Kasumi-1 (cell line): Measurements from ENCODE around the gene NUDT13.
A peak's percentile ranks its signal among the peaks of the same experiment; 100 is the strongest.
"Not testable (repeated sequence)": the region's sequence is repeated elsewhere in the genome, so short reads cannot be mapped to it uniquely, and the experiment has no call there.

Experiments used
- DNase-seq, 2 experiments: peaks; one replicate each; lab custom pipeline; 2025; lab: John Stamatoyannopoulos, UW

Gene NUDT13

DNA sequence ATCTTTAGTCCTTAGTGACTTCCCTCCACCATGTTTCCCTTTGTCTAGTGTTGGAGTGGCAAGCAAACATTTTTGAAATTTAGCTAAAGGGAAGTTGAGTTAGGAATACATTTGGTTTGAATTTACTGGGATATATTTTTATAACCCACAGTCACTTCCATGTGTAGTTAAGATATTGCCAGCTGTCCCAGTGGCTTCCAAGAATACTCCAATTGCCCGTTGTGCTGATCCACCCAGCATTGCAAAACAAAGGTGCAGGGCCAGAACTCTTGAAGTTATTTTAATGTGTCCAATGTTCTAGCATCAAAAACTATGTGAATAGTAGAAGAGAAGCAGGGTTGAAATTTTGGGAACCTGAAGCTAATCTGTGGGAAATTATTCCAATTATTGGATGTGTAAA, 11.1 kb upstream of the NUDT13 start:
- no peak for DNase-seq

DNA sequence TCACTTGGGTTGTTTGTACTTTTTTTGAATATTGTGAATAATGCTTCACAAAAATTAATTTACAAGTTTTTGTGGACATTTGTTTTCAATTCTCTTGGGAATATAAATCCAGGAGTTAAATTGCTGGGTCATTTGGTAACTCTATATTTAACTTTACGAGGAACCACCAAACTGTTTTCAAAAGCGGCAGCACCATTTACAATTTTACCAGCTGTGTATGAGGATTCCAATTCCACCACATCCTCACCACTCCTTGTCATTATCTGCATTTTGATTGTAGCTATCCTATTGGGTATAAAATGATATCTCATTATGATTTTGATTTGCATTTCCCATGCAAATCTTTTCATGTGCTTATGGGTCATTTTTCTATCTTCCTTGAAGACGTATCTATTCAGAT, 4.0 kb upstream of the NUDT13 start:
- DNase-seq = no peak

DNA sequence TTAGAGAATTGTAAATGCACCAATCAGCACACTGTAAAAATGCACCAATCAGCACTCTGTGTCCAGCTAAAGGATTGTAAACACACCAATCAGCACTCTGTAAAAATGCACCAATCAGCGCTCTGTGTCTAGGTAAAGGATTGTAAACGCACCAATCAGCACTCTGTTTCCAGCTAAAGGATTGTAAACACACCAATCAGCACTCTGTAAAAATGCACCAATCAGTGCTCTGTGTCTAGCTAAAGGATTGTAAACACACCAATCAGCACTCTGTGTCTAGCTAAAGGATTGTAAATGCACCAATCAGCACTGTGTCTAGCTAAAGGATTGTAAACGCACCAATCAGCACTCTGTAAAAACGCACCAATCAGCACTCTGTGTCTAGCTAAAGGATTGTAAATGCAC, 1.0 kb upstream of the NUDT13 start:
- not testable (repeated sequence) for DNase-seq

DNA sequence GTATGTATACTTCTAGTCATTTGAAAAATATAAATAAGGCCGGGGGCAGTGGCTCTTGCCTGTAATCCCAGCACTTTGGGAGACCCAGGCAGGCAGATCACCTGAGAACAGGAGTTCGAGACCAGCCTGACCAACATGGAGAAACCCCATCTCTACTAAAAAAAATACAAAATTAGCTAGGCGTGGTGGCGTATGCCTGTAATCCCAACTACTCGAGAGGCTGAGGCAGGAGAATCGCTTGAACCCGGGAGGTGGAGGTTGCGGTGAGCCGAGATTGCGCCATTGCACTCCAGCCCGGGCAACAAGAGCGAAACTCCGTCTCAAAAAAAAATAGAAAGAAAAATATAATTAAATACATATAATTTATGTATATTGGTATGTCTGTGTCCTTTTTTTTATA, 1.8 kb downstream of the NUDT13 start:
- not testable (repeated sequence) for DNase-seq

DNA sequence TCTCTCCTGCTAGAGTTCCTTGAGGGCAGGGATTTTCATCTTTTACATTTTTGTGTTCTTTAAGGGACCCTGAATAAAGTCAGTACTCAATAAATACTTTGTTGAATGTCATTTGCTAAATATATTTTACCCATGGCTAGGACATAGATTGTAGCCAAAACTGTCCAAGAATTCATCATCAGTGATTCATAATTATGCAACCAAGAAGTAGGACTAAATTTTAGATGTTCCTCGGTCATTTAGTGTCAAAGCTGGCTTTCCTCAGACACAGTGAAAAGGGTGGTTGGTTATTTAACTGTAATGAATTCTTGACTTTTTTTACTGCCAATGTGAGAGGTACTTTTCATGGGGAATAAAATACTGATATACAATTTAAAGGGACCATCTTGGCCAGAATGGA, 3.3 kb downstream of the NUDT13 start:
- no peak for DNase-seq

DNA sequence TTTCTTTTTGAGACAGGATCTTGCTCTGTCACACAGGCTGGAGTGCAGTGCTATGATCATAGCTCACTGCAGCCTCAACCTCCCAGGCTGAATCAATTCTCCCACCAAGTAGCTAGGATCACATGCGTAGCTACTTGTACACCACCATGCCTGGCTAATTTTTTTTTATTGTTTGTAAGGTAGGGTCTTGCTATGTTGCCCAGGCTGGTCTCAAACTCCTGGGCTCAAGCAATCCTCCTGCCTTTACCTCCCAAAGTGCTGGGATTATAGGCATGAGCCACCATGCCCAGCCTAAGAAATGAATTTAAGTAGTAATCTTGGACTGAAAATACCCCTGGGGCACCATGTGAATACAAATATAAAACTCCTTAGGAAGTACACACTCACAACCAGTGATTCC, 5.8 kb downstream of the NUDT13 start:
- no peak for DNase-seq

DNA sequence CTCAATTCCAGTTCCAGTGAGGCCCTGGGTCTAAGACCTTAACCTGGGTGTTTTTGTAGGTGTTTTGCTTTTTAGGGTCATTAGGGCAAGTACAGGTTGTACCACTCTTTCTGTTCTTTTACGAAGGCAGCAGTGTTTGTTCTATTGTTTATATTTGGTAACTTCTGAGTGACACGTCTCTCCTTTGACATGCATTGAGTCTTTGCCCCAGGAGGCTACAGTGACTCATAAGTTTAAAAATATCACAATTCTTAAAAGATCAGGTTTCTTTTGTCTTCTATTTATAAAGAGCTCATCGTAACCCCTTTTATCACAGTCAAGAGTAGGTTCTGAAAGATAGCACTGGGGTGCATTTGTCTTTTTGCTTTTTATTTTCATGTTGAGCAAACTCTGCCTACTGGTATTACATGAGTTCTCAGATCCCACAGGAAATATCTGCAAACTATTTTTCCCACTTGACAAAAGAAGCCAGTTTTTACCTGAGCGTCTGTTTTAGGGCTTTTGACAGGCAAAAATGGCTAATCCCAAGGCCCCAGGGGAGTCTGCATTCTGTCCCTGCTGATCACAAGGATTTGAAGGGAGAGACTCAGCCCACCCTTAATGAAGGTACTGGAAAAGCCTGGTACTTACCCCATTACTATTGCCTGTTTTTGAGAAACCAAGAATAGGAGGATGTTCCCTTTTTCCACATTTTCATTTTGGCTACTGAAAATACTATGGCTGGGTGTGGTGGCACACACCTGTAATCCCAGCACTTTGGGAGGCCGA, 7.9 kb downstream of the NUDT13 start:
- DNase-seq = peak; percentile 44 to 54

DNA sequence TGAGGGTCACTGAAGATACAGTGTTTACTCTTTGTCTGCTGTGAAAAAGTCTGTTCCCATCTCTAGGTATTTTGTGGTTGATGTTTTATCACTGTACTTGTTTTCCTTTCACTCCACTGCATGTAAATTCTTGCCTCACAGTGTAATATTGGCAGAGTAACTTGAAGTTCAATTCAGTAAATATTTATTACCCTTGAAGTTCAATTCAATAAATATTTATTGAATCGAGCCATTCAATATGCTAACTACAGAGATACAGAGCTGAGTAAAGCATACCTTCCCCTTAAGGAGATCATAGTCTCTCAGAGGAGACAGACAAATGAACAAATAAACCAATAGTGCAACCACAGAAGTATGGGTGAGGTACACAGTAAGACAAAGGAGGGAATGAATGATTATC, 9.2 kb downstream of the NUDT13 start:
- no peak for DNase-seq

DNA sequence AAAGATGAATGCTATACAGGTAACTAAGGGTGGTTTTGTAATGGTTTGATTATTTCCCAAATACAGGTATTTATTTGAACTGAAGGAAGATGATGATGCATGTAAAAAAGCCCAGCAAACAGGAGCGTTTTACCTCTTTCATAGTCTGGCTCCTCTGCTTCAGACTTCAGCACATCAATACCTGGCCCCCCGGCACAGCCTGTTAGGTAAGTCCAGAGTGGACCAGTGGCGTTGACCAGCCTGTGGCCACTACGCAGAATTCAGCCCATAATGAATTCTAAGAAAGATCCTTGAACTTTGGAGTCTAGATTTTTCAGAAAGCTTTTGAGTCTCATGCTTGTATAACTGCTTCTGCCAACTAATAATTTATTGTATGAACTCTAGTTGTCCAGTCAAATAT, 9.7 kb downstream of the NUDT13 start:
- DNase-seq = no peak

DNA sequence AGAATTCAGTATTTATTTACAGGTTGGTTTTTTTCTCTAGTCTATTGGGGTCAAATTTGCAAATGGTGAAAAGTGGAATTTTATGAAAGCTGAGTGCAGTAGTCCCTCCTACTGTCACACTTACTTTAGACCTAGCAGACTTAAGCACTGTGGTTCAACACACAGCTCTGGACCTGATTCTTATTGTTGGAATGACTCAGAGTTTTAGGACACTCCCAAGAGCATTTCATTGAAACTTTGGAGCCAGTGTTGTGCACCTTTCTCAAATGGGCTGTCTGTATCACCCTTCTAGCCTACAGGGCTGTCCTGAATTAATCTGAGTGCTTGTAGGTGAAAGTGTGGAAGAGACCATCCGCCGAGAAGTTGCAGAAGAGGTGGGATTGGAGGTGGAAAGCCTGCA, 16.1 kb downstream of the NUDT13 start:
- no peak for DNase-seq

DNA sequence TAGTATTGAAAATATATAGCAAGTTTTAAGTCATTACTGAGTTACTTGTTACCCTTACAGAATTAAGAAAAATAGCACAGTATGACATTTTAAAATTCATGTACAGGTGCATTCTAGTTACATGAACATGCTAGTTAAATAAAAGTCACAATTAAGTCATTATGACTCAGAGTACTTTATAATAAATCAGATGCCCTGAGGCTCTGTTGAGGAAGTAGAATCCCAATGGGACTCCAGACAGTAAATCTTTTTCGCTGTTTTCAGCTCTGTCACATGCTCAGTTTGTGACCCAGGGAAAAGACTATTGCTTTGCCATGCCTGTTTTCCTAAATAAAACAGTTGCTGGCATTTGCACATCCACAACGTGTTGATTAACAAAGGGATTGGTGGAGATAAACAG, 21.0 kb downstream of the NUDT13 start:
- no peak for DNase-seq

DNA sequence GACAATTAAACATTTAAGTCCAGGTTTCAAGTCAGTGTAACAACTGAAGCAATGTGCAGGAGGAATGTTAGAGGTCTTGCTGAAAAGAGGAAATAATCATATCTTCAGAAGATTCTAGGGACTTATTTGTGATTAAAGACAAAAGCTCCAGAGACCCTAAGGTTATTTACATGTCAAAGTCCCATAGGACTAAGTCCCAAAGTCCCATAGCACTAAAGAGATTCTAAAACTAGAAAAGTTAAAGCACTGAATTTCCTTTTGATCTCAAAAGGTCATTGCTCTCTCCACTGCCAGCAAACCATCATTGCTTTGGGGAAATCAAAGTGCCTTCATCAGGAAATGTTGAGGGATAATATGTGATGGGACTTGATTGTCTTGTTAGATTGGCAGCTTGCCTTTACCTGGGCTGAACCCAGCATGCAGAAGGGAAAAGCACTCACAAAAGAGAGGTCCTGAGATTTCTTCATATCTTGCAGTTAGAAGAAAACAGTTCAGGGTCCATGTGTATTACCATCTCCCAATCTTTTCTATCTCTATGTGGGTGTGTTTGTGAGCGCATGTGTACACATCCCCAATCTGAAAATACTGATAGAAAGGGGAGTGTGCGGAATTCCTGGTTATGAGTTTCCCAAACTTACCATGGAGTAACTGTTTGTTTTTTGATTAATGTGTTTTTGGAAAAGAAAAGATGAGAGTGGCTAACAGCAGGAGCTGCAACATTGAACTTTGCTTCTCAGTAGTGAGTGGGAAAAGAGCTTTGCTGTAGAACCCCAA, 21.8 kb downstream of the NUDT13 start:
- no peak for DNase-seq

DNA sequence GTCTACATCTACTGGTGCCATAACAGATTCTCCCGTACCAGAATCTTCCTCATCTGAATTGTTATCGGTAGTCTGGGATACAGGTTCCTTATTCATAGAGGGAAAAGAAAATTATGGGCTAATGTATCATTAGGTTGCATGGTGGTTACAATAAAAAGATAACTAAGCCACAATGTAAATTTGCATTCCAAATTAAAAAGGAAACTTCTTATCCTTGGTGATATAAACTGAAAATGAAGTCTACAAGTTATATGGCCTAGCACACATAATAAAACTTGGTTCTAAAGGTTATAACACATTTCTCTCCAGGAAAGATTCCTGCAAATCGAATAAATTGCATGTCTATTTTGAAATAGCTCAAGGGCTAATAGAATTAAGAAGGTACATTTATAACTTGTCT, 24.5 kb downstream of the NUDT13 start:
- no peak for DNase-seq

DNA sequence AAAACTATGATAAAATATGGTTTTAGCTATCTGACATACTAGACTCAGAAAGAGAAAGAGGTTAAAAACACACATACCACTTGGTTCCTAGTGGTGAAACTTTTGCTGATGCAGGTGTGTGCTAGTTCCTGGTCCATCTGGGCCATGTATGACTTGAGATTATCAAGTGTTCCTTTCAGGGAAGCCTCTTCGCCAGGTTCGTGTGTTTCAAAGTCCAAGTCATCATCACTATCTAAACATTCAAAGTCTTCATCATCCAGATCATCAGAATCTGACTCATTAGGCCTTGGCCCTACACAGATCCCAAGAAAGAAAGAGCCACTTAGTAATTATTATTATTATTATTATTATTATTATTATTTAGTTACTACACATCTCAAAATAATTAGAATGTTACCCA, 26.4 kb downstream of the NUDT13 start:
- no peak for DNase-seq

DNA sequence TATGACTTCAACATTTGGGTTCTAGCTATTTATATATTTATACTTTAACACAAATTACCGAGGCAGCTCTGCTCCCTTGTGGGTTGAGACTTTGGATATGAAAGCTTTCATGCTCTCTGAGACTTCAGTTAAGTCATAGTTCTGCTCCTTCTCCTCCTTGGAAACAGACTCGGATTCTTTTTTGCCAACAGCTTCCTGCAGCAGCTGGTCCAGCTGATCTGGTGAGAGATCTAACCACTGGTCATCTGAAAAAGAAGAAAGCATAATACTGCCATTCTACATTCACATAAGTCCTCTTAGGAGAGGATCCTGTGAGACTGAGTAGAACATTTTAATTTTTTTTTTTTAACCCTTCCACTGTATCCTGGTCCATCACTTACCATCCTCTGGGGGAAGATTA, 29.0 kb downstream of the NUDT13 start:
- DNase-seq = no peak

DNA sequence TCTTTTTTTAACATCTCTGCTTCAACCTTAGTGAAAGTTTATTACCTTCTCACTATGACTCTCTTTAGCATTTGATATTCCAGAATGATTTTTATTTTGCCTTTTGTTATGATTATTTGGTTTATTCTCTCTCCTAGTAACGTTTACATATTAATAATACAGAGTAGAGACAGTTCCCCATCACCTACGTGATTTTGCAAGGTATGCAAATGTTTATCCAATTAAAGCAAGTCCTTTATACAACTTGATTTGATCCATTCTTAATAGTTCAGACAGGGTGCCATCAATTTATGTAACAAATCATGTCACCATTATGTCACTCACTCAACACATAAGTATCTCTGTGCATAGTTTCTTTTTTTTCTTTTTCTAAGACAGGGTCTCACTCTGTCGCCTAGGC, 31.3 kb downstream of the NUDT13 start:
- no peak for DNase-seq

DNA sequence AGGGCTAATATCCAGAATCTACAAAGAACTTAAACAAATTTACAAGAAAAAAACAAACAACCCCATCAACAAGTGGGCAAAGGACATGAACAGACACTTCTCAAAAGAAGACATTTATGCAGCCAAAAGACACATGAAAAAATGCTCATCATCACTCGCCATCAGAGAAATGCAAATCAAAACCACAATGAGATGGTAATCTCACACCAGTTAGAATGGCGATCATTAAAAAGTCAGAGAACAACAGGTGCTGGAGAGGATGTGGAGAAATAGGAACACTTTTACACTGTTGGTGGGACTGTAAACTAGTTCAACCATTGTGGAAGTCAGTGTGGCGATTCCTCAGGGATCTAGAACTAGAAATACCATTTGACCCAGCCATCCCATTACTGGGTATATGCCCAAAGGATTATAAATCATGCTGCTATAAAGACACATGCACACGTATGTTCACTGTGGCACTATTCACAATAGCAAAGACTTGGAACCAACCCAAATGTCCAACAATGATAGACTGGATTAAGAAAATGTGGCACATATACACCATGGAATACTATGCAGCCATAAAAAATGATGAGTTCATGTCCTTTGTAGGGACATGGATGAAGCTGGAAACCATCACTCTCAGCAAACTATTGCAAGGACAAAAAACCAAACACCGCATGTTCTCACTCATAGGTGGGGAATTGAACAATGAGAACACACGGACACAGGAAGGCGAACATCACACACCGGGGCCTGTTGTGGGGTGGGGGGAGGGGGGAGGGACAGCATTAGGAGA, 40.6 kb downstream of the NUDT13 start:
- not testable (repeated sequence) for DNase-seq

DNA sequence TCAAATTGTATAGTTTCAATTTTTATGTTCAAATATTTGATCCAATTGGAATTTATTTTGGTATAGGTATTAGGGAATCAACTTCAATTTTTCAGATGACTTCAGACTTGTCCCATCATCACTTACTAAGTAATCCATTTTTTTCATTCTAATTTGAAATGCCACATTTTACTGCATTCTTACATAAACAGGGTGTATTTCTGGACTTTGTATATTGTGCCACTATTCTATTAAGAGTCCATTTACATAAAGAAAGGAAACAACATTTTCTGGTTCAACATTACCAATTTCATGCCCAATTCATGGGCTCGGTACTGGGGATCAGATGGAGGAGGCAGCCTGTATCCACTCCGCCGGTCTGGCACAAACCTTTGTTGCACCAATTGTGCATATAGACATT, 41.8 kb downstream of the NUDT13 start:
- no peak for DNase-seq

DNA sequence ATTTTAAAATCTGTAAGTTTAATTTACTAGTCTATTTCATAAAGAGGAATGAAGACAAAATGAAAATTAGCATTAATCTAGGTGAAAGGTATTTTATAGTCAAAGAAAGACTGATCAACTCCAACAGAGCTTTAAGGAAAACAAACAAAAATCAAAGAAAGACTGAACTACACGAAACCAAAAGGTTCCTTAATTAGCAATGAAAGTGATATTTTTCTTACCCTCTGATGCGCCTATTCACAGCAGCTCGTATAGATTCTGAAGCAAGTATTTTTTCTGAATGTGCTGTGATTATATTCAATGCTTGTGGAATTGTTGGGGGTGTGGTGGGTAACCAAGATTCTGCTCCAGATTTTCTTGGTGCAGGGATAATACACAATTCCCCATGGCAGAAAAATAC, 45.8 kb downstream of the NUDT13 start:
- DNase-seq = no peak

DNA sequence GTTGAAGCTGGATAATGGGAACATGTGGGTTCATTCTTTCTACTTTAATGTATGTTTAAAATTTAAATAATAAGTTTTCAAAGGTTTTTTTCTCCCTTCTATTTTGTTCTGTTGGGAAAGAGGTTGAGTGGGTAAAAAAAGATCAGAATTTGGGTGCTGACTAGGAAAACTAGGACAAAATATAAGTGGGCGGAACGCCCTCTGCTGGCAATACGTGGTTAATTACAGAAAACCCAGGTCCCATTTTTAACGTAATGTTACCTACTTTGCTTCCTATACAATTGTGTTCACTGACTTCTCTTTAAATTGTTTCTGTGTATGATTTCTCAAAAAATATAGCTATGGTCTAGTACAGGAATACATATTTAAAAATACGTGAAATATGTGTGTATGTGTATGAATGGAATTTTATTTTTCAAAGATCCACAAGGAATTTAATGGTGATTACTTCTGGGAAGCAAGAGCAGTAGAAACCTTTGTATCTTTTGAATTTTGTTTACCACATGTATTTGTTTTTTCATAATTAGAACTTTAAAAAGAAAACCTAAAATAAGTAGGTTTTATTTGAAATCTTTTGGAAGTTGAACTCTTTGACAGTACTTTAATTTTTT, 48.9 kb downstream of the NUDT13 start:
- DNase-seq = peak; percentile 70 to 84

DNA sequence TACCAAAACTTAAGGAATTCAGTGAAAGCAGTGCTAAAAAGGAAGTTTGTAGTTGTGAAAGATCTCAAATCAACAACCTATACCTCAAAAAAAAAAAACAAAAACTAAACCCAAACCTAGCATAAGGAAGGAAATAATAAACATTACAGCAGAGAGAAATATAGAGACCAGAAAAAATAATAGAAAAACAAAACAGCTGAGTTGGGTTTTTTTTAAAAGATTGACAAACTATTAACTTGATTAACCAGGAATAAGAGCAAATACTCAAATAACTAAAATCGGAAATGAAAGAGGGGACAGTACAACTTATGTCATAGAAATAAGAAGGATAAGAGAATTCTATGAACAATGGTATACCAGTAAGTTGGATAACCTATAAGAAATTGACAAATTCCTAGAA, 50.8 kb downstream of the NUDT13 start:
- DNase-seq = no peak

DNA sequence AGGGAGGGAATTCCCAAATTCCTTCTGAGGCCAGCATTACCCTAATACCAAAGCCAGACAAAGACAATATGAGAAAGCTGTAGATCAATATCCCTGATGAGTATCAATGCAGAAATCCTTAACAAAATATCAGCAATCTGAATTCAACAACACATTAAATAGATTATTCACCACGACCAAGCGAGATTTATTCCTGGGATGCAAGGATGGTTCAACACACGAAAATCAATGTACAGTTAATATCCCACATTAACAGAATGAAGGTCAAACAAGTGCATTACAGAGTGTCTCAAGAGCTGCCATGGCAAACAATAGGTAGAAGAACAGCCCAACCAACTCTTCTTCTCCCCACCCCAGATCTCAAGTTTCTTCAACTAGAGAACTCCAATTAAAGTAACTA, 51.4 kb downstream of the NUDT13 start:
- DNase-seq = no peak
